BE2C (cell line): ENCODE data around the gene CHCHD4.
"Not testable (repeated sequence)": the region's sequence is repeated elsewhere in the genome, so short reads cannot be mapped to it uniquely, and the experiment has no call there.

Source experiments
- DNase-seq: peaks from one replicate; pipeline ENCODE4 v3.0.0-alpha.2; 2020
- H3K27me3 ChIP-seq: fragments of 250-450 bp; sonication (Bioruptor Pico); 2 replicates; pipeline ENCODE4 v1.5.1; 2020; ENCODE audit warnings: mild to moderate bottlenecking
- H3K36me3 ChIP-seq: fragments of 250-450 bp; sonication (Bioruptor Pico); 2 replicates; pipeline ENCODE4 v1.5.1; 2020; ENCODE audit warnings: mild to moderate bottlenecking
- H3K4me1 ChIP-seq: fragments of 250-450 bp; sonication (Bioruptor Pico); 2 replicates; pipeline ENCODE4 v1.5.1; 2020
- H3K4me3 ChIP-seq: 2 replicates; pipeline ENCODE4 v1.5.1; 2011; ENCODE audit warnings: low read depth, low read length
- H3K9me3 ChIP-seq: fragments of 250-450 bp; sonication (Bioruptor Pico); 2 replicates; pipeline ENCODE4 v1.5.1; 2020
- CTCF ChIP-seq: IDR thresholded peaks from 2 replicates; pipeline ENCODE4 v1.5.1; 2012; ENCODE audit warnings: mild to moderate bottlenecking, low read depth, low read length

Gene CHCHD4

DNA sequence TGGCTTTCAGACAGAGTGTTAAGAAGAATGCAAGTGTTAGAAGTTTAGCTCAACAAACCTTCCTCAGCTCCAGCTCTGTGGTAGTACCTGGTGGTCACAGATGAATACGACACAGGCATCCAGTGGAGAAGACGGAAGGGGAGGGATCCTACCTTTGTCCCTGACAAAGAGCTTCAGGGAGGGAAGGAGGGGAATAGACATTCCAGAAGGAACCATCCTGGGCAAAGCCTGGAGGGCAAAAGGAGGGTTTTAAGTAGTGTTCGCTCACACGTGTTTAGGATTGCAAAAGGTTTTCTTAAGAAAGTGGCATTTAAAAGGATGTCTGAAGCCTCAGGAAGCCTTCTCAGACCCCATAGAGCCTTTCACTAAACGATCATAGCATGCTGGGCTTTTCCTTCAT is 2.8 kb downstream of the CHCHD4 start:
- Histone ChIP-seq H3K36me3 (no peaks in the 10 kb centered on the region), H3K4me1 (no peaks in the 10 kb centered on the region), H3K27me3 (no peaks in the 10 kb centered on the region), H3K4me3 (no peak overlapping the region), H3K9me3 (no peaks in the 10 kb centered on the region)
- DNase-seq: no peak
- TF ChIP-seq CTCF: no peak

DNA sequence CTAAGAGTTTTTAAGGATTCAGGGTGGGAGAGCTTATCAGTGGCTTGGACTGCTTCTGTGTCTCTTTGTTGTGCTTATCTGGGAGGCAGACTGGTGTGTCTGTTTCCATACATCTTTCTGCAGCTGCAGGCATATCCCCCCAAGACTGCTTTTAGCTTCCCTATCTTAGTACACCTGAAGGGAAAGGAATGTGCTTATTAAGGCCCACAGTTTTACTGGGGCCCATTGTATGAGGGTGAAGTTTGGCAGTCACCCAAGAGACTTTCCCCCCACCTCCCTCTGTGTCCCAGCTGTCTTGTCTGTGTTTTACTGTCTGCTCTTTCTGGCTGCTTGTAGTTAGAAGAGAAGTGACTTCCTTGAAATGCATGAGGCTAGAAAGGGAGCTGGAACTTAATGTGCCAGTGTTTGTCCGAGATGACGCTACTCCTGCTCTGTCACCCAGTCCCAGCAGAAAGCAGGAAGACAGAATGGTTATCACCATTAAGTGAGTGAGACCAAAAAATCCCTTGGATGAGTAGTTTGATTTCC is 3.7 kb downstream of the CHCHD4 start:
- H3K36me3 ChIP-seq, H3K4me1 ChIP-seq, H3K9me3 ChIP-seq, DNase-seq, H3K27me3 ChIP-seq, H3K4me3 ChIP-seq: not testable (repeated sequence)

DNA sequence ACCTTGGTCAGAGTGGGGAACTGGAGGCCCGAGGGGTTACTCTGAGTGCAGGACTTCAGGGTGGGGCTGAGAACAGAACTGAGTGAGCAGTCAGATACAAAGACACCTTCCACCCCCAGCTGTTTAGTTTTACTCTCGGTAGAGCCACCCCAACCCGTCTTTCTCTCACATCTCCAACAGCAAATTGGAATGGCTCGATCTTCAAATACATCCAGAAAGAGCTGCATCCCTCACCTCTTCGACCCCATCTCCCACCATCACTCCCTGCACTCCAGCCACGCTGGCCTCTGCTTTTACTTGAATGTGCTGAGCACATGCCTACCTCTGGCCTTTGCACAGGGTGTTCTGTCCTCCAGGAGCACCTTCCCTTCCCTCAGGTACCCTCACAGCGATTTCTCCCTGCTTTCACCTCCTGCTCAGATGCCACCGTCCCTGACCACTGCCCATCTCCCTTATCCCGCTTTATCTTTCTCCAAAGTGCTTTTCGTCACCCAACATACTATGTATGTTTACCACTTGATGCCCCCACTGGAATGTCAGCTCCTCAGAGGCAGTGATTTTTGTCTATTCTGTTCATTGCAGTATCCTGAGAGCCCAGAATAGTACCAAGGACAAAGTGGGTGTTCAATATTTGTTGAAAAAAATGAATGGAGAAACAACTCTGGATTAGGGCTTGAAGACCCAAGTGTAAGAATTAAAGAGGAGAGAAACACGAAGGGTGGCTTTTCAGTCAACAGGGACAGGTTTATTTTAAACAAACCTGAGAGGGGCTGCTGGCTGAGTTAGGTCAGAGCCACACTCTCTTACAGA is 4.4 kb downstream of the CHCHD4 start:
- no peaks in the 10 kb centered on the region; the same call in 1 of the 2 replicates for H3K36me3 ChIP-seq
- no peak for DNase-seq
- H3K4me1 ChIP-seq: no peaks in the 10 kb centered on the region
- H3K9me3 ChIP-seq: no peaks in the 10 kb centered on the region
- H3K27me3 ChIP-seq: no peaks in the 10 kb centered on the region
- H3K4me3 ChIP-seq: no peak overlapping the region
- no peak for TF ChIP-seq CTCF

GRCh38 chr3:14119651-14120050 is 5.0 kb downstream of the CHCHD4 start:
- H3K4me1 ChIP-seq: no peaks in the 10 kb centered on the region
- H3K9me3 ChIP-seq: no peaks in the 10 kb centered on the region
- no peaks in the 10 kb centered on the region for H3K27me3 ChIP-seq
- no peak for TF ChIP-seq CTCF
- no peak for DNase-seq
- no peaks in the 10 kb centered on the region; the same call in 1 of the 2 replicates for H3K36me3 ChIP-seq
- no peak overlapping the region for H3K4me3 ChIP-seq

DNA sequence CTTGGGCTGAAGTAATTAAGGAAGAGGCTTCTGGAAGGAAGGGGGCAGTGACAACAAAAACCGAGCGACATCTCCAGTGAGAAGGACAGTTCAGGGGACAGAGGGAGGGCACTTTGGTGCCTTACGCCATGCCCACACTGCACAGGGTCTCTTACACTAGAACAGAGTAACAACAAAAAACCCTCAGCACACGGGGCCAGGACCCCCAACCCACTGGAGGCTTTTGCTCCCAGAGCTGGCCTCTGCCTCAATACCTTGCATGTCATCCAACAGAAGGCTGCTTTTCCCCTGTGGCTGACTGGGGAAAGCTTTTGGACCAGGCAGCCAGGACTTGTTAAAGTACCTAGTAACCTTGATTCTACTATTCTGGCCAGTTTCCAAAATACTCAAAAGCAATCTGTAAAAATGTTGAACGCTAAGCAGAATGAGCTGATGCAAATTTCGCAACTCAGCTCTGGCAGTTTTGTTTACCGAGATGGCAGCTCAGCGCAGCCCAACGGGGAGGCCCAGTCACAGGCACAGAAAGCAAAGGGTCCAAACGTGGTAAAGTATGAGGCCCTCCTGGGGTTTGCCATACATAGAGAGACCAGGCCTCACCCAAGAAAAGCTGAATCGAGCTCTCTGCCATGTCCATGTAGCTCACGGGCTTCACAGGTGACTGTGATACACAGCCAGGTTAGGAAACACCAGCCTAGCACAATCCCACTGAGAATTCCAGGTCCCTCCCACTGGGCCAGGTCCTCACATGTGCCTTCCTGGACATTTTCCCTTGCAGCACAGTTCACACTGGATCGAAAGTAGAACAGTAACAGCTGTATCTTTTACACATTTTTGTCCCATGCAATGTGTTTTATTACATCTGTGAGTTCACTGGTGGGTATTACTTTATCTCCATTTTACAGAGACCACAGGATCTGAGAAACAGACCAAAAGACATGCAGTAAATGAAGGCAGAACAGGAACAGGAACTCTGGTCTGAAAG is 6.0 kb downstream of the CHCHD4 start:
- Histone ChIP-seq H3K9me3 (no peaks in the 10 kb centered on the region), H3K27me3 (no peaks in the 10 kb centered on the region), H3K36me3 (no peaks in the 10 kb centered on the region; the same call in 1 of the 2 replicates), H3K4me1 (no peaks in the 10 kb centered on the region), H3K4me3 (no peak overlapping the region)
- no peak for DNase-seq
- TF ChIP-seq CTCF: no peak
